Measurements from ENCODE around the gene PHF21B.
"Not testable (repeated sequence)": the region's sequence is repeated elsewhere in the genome, so short reads cannot be mapped to it uniquely, and the experiment has no call there.

Gene PHF21B

GRCh38 chr22:44988671-44989070 is 21.1 kb downstream of the PHF21B start:
- no peak for DNase-seq

DNA sequence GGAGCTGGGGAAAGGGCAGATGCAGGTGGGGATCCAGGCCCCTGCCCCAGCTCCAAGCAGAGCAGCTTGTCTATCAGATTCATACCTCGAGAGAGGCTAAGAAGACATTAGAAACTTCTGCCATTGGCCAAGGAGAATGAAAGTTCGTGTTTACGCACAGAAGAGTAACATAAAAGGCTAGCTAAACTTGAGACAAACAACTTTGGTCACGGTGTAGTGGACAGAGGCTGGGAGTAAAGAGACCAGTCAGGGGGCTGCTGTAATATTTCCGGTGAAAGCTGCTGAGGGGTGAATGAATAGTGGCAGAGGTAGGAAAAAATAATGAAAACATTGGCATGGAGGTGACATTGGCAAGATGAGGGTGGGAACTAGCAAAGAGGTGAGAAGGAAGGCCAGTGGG is 22.9 kb downstream of the PHF21B start:
- DNase-seq, result no peak

- DNase-seq, result no peak
These were observed 23.8 kb downstream of the PHF21B start for GRCh38 chr22:44985906-44986527.

DNA sequence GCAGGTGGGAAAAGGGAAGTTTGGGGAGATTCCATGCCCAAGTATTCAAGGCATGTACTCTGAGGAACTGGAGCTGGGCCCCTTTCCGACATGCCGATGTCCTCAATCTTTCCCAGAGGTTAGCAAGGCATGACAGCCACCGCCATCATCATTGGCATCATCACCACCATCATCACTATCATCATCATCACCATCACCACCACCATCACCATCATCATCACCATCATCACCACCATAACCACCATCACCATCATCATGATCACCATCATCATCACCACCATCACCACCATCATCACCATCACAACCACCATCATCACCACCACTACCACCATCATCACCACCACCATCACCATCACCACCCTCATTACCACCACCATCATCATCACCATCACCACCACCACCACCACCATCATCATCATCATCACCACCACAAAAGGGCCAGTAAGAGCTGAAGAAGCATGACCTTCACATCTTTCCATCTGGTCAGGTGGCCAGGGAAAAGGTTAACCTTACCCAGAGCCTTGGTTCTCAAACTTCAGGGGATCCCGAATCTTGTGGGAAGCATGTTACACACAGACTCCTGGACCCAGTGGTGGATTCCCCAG is 25.8 kb downstream of the PHF21B start:
- no peak for DNase-seq

- DNase-seq, result no peak
These were observed 27.4 kb downstream of the PHF21B start for GRCh38 chr22:44982445-44982844.

DNA sequence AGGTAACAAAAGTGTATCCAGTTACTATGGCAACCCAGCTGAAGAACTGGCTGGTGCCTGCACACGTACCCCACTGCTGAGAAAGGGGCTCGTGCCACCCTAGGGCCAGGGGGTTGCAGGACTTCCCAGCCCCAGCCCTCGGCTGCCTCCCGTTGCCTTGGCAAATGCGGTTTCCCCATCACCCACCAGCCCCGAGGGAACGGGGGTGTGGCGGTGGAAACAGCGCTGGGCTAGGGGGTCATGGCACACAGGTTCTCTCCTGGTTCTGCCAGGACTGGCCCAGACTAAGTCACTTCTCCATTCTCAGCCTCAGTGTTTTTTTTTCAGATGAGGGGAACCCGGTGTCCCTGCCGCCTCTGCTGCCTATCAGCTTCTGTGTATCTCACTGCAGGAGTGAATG is 27.9 kb downstream of the PHF21B start:
- DNase-seq, result no peak

DNA sequence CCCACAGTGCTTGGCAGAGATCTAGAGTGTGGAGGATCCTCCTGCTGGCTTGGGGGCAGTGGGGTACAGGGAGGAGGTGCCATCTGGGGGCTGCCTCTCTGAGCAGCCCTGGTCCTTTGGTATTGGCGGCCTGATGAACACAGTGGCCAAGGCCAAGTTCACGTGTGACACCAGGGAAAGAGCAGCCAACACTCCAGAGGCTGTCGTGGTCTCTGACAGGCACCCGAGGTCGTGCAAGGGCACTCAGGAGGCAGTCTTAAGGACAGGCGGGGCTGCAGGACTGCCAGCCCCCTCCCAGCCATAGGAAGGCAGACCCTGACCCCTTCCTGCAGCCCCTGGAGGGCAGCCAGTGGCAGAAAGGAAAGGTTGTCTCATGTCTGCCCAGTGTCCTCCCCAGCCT is 30.7 kb downstream of the PHF21B start:
- DNase-seq, result no peak

GRCh38 chr22:44975427-44976262 is 34.2 kb downstream of the PHF21B start:
- DNase-seq, result no peak

- no peak for DNase-seq
These were observed 35.4 kb downstream of the PHF21B start for GRCh38 chr22:44974454-44974853.

DNA sequence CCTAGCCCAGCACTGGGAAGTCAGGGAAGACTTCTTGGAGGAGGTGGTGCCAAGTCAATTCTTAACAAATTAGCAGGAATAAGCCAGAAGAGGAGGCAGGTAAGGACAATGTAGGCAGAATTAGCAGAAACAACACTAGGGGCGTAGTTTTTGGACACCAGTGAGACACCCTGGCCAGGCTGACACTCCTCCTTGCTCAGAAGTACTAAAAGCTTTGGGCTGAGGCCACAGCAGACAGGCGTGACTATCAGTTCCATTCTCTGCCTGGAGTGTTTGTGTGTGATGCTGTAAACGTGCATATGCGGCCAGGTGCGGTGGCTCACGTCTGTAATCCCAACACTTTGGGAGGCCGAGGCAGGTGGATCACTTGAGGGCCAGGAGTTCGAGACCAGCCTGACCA is 36.0 kb downstream of the PHF21B start:
- DNase-seq, result no peak

GRCh38 chr22:44972363-44973083 is 37.3 kb downstream of the PHF21B start:
- DNase-seq, result no peak

DNA sequence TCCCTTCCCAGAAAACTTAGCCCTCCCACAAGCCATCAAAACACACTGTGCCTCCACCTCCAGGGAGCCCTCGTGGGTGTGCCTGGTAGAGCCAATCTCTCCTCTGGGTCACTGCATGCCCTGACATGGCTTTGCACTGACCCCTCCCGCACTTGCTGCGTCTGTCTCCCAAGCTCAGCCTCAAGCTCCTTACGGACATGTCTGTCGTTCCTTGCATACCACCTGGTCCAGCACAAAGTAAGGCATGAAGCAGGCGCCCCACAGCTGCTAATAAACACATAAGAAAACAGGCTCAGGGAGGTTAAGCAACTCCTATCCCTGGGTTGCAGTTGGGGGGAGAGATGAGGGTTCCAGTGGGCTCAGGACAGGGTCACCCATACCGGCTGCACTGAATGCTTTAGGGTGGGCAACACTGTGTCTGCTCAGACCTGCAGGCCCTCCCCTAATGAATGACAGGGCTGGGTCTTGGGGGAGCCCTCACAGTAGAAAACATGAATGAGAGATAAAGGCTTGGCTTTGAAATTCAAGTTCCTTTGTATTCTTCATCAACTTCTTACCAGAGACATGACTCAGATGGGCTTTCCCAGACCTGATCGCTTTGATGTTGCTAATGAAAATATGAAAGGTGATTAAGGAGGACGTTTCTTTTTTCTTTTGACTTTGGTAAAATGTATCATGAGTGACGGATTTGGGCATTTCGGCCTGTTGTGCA is 38.0 kb downstream of the PHF21B start:
- no peak for DNase-seq

GRCh38 chr22:44970291-44970690 is 39.5 kb downstream of the PHF21B start:
- DNase-seq, result no peak

DNA sequence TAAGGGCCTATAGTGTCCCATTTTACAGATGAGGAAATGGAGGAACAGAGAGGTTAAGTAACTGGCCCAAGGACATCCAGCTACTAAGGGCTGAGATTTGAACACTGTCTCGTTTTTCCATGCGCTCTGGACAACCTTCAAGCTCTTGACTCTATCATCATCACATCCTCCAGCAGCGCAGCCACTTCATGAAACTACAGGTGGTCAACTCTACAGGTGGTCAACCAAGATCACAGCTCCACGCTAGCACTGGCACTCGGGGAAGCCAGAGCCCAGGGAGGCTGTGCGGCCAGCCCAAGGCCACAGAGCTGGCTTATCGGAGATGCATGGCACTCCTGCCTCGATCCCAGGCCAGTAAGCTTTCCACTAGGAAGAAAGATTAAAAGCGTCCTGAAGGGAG is 40.0 kb downstream of the PHF21B start:
- DNase-seq, result no peak

DNA sequence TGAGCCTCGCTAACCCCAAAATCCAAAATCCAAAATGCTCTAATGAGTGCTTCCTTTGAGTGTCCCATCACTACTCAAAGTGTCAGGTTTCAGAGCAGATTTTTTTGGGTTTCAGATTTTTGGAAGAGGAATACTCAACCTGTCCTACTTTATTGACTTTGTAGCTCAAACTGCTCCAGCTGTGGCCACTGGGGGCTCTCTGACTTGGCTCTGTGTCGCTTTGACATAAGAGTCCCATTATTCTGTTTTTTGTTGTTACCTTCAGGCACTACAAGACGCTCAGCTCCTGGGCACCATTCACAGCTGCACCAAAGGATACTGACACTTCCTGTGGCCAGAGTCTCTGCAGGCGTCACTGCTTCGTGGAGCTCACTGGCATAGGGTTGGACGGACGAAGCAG is 41.1 kb downstream of the PHF21B start:
- no peak for DNase-seq

GRCh38 chr22:44965171-44965570 is 44.6 kb downstream of the PHF21B start:
- DNase-seq, result no peak

DNA sequence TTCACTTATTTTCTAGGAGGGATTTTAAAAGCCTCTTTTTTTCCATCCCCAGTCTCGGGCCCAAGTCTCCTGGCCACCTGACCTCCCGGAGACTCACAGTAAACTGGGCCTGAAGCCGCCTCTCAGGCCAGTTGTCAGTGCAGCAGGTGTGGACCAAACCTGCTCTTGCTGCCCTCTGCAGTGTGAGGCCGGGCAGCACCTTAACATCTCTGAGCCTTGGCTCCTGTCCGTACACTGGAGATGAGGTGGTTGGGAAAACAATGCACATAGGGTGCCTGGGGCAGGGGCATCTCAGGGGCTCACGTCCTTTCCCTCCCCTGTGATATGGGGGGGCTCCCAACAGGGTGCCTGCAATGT is 45.1 kb downstream of the PHF21B start:
- no peak for DNase-seq

- DNase-seq, result no peak
These were observed 45.7 kb downstream of the PHF21B start for GRCh38 chr22:44963832-44964721.

- no peak for DNase-seq
These were observed 46.9 kb downstream of the PHF21B start for GRCh38 chr22:44962741-44963454.

GRCh38 chr22:44961682-44962081 is 48.1 kb downstream of the PHF21B start:
- DNase-seq, result not testable (repeated sequence)

Data from NCI-H748 treated with DMSO at 0.1 percent for 48 hours (cell line).